ENCODE results near the gene CHRNG. TPM values are rescaled to one million over a fixed set of nuclear protein-coding genes. Genes with fewer than 3 reads are reported as not detected.
"Not testable (repeated sequence)": the region's sequence is repeated elsewhere in the genome, so short reads cannot be mapped to it uniquely, and the experiment has no call there.

Gene CHRNG
- total RNA-seq, 1 experiment from 2014 or later: not detected

GRCh38 chr2:232526372-232526941 is 13.0 kb upstream of the CHRNG start:
- no peak for DNase-seq (ENCODE audit: low spot score)

GRCh38 chr2:232527905-232528470 is 11.5 kb upstream of the CHRNG start:
- no peak for DNase-seq (ENCODE audit: low spot score)

- no peak for DNase-seq (ENCODE audit: low spot score)
These were observed 10.6 kb upstream of the CHRNG start for GRCh38 chr2:232528746-232529460.

- no peak for DNase-seq (ENCODE audit: low spot score)
These were observed 9.5 kb upstream of the CHRNG start for GRCh38 chr2:232529806-232530547.

- DNase-seq (ENCODE audit: low spot score): no peak
These were observed 8.7 kb upstream of the CHRNG start for GRCh38 chr2:232530626-232531260.

- DNase-seq (ENCODE audit: low spot score): no peak
These were observed 7.1 kb upstream of the CHRNG start for GRCh38 chr2:232532419-232532818.

- not testable (repeated sequence) for DNase-seq (ENCODE audit: low spot score)
These were observed 6.7 kb upstream of the CHRNG start for GRCh38 chr2:232532821-232533220.

- no peak for DNase-seq (ENCODE audit: low spot score)
These were observed 5.4 kb upstream of the CHRNG start for GRCh38 chr2:232533944-232534710.

- no peak for DNase-seq (ENCODE audit: low spot score)
These were observed 4.4 kb upstream of the CHRNG start for GRCh38 chr2:232534940-232535651.

- no peak for DNase-seq (ENCODE audit: low spot score)
These were observed 3.5 kb upstream of the CHRNG start for GRCh38 chr2:232535761-232536530.

- DNase-seq (ENCODE audit: low spot score): peak; percentile 56
These were observed 2.4 kb upstream of the CHRNG start for GRCh38 chr2:232537079-232537478.

GRCh38 chr2:232537499-232537898 is 2.0 kb upstream of the CHRNG start:
- DNase-seq (ENCODE audit: low spot score): no peak

GRCh38 chr2:232538671-232539070 is 821 bp upstream of the CHRNG start:
- no peak for DNase-seq (ENCODE audit: low spot score)

- no peak for DNase-seq (ENCODE audit: low spot score)
These were observed 1.0 kb downstream of the CHRNG start for GRCh38 chr2:232540441-232541041.

- DNase-seq (ENCODE audit: low spot score): no peak
These were observed 1.9 kb downstream of the CHRNG start for GRCh38 chr2:232541195-232541960.

- DNase-seq (ENCODE audit: low spot score): no peak
These were observed 2.6 kb downstream of the CHRNG start for GRCh38 chr2:232541961-232542714.

GRCh38 chr2:232542715-232543467 is 3.4 kb downstream of the CHRNG start:
- no peak for DNase-seq (ENCODE audit: low spot score)
